ENCODE results near the gene TSPYL2. TPM values are rescaled to one million over a fixed set of nuclear protein-coding genes. Genes with fewer than 3 reads are reported as not detected.

Gene TSPYL2
- total RNA-seq, 2 donors from 2014 or later = 6.2 to 11.6 TPM

DNA sequence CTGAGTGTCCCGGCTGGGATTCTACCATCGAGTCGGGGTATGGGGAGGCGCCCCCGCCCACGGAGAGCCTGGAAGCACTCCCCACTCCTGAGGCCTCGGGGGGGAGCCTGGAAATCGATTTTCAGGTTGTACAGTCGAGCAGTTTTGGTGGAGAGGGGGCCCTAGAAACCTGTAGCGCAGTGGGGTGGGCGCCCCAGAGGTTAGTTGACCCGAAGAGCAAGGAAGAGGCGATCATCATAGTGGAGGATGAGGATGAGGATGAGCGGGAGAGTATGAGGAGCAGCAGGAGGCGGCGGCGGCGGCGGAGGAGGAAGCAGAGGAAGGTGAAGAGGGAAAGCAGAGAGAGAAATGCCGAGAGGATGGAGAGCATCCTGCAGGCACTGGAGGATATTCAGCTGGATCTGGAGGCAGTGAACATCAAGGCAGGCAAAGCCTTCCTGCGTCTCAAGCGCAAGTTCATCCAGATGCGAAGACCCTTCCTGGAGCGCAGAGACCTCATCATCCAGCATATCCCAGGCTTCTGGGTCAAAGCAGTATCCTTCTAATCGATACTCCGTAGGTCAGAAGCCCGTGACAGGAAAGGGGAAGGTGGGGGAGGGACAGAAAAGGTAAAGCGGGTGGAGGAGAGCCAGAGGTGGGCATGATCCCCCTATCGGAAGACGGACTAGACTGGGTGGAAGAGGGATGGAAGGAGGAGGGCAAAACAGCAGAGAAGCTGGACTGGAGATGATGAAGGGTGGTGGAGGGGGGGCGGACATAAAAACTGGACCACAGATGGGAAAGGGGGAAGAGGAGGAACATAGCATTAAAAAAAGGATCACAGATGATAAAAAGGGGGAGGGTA lies 828 bp downstream of the TSPYL2 start:
- no peak for DNase-seq
- TF ChIP-seq, protein P1, sequence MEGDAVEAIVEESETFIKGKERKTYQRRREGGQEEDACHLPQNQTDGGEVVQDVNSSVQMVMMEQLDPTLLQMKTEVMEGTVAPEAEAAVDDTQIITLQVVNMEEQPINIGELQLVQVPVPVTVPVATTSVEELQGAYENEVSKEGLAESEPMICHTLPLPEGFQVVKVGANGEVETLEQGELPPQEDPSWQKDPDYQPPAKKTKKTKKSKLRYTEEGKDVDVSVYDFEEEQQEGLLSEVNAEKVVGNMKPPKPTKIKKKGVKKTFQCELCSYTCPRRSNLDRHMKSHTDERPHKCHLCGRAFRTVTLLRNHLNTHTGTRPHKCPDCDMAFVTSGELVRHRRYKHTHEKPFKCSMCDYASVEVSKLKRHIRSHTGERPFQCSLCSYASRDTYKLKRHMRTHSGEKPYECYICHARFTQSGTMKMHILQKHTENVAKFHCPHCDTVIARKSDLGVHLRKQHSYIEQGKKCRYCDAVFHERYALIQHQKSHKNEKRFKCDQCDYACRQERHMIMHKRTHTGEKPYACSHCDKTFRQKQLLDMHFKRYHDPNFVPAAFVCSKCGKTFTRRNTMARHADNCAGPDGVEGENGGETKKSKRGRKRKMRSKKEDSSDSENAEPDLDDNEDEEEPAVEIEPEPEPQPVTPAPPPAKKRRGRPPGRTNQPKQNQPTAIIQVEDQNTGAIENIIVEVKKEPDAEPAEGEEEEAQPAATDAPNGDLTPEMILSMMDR (IDR thresholded peaks at IDR 0.05) = no peak
- no peaks in the 10 kb centered on the region for H3K4me1 ChIP-seq
- intact Hi-C loops (cut with DNase I) = no loop called here
- no peaks in the 10 kb centered on the region for H3K36me3 ChIP-seq
- H3K27ac ChIP-seq = peak overlapping the region; percentile 70
- peak overlapping the region; percentile 47 to 87 for H3K9ac ChIP-seq (ENCODE audit: low read depth in 2 of 2, low read length in 2 of 2)
- H3K9me3 ChIP-seq = no peaks in the 10 kb centered on the region
- H3K4me3 ChIP-seq = peak overlapping the region; percentile 57
- H3K27me3 ChIP-seq = no peaks in the 10 kb centered on the region

DNA sequence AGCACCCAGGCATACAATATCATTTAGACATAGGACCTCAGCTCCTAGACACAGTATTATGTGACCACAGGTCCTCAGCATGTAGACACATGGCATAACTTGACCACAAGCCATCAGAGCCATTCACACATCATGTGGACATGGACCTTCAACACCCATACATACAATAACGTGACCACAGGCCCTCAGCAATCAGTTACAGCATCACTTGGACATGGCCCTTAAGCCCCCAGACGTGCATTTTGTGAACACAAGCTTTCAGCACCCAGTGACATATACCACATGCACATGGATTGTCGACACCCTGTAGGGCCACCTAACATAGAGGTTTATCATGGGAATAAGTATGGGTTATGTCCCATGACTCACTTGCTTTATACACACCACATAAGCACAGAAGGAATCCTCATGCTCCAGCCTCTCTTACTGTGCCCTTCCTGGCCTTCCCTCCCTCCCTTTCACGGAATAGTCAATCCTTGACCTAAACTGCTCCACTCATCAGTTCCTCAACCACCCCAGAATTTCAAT lies 1.9 kb downstream of the TSPYL2 start:
- Histone ChIP-seq H3K9ac (ENCODE audit: low read depth in 2 of 2, low read length in 2 of 2) (no peak overlapping the region), H3K4me3 (no peak overlapping the region), H3K9me3 (no peaks in the 10 kb centered on the region), H3K36me3 (no peaks in the 10 kb centered on the region), H3K27me3 (no peaks in the 10 kb centered on the region), H3K4me1 (no peaks in the 10 kb centered on the region), H3K27ac (no peak overlapping the region)
- no peak for DNase-seq
- intact Hi-C loops (cut with DNase I) = no loop called here
- TF ChIP-seq, protein P1 (IDR thresholded peaks at IDR 0.05) = no peak

DNA sequence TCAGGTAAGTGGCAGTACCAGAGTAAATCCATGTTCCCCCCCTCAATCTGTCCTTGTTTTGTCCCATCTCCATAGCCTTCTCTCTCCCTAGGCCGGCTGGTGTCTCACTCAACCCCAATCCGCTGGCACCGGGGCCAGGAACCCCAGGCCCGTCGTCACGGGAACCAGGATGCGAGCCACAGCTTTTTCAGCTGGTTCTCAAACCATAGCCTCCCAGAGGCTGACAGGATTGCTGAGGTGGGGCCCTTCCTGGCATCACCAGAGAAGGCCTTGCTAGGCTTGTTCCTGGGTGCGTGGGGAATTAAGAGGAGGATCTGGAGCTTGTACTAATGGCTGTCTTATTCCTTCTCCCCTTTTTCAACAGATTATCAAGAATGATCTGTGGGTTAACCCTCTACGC lies 2.7 kb downstream of the TSPYL2 start:
- H3K4me3 ChIP-seq = no peak overlapping the region
- H3K27ac ChIP-seq = no peak overlapping the region
- no peaks in the 10 kb centered on the region for H3K4me1 ChIP-seq
- no peak for DNase-seq
- TF ChIP-seq, protein P1 (IDR thresholded peaks at IDR 0.05) = no peak
- H3K27me3 ChIP-seq = no peaks in the 10 kb centered on the region
- H3K9ac ChIP-seq (ENCODE audit: low read depth in 2 of 2, low read length in 2 of 2) = no peak overlapping the region
- no peaks in the 10 kb centered on the region for H3K36me3 ChIP-seq
- intact Hi-C loops (cut with DNase I) = no loop called here
- H3K9me3 ChIP-seq = no peaks in the 10 kb centered on the region

DNA sequence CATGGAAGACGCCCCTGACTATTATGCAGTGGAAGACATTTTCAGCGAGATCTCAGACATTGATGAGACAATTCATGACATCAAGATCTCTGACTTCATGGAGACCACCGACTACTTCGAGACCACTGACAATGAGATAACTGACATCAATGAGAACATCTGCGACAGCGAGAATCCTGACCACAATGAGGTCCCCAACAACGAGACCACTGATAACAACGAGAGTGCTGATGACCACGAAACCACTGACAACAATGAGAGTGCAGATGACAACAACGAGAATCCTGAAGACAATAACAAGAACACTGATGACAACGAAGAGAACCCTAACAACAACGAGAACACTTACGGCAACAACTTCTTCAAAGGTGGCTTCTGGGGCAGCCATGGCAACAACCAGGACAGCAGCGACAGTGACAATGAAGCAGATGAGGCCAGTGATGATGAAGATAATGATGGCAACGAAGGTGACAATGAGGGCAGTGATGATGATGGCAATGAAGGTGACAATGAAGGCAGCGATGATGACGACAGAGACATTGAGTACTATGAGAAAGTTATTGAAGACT lies 3.6 kb downstream of the TSPYL2 start:
- H3K9me3 ChIP-seq = no peaks in the 10 kb centered on the region
- H3K4me3 ChIP-seq = no peak overlapping the region
- no peak overlapping the region for H3K27ac ChIP-seq
- DNase-seq = no peak
- no peaks in the 10 kb centered on the region for H3K4me1 ChIP-seq
- TF ChIP-seq, protein P1 (IDR thresholded peaks at IDR 0.05) = no peak
- H3K9ac ChIP-seq (ENCODE audit: low read depth in 2 of 2, low read length in 2 of 2) = no peak overlapping the region
- H3K36me3 ChIP-seq = no peaks in the 10 kb centered on the region
- intact Hi-C loops (cut with DNase I) = no loop called here
- no peaks in the 10 kb centered on the region for H3K27me3 ChIP-seq

DNA sequence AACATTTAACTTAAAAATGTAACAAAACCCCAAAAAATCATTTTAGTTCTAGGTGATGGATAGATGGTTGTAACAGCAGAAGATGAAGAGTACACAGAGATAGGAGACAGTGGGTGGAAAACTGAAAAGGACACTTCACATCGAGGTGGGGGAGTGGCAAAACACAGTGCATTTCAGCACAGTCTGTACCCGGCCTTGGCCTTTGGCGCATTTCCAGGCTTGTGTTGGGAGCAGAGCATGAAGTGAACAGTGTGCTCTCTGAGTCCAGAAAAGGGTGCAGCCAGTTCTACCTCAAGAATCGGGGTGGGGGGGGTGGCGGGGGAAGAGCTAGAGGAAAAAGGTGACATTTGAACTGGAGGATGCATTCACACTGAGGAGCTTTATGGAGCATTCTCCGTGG lies 4.3 kb downstream of the TSPYL2 start:
- no peaks in the 10 kb centered on the region for H3K9me3 ChIP-seq
- H3K27me3 ChIP-seq = no peaks in the 10 kb centered on the region
- H3K27ac ChIP-seq = no peak overlapping the region
- no peak overlapping the region for H3K9ac ChIP-seq (ENCODE audit: low read depth in 2 of 2, low read length in 2 of 2)
- H3K4me3 ChIP-seq = no peak overlapping the region
- TF ChIP-seq, protein P1 (IDR thresholded peaks at IDR 0.05) = no peak
- H3K36me3 ChIP-seq = no peaks in the 10 kb centered on the region
- intact Hi-C loops (cut with DNase I) = no loop called here
- no peaks in the 10 kb centered on the region for H3K4me1 ChIP-seq
- DNase-seq = no peak
